Erythroblast (primary cell): ENCODE data around the gene NOX3.

Experiments
- GATA1 ChIP-seq: IDR thresholded peaks from 2 replicates; pipeline ENCODE4 v1.6.1; 2011; ENCODE audit warnings: low read depth, mild to moderate bottlenecking, control low read depth, low read length, moderate library complexity
- POLR2A ChIP-seq: IDR thresholded peaks from 2 replicates; pipeline ENCODE4 v1.6.1; 2011; ENCODE audit warnings: mild to moderate bottlenecking, low read length

DNA sequence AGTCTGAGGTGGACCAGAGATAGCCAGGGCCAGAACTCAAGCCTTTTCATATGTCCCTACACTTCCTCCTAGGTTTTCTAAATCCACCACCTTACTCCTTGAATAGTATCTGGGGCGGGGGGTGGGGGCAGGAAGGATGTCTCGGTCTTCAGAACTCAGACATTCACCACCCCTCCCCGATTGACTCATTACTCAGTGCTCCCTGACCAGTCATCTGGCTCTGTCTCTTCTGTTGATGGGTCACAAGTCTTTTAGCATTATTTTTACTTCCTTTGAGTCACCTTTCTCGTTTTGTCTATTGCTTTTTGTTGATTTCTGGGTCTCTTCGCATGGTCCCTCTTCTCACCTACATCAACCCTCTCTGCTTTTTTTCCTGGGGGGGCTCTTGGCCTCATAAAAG lies 23.3 kb downstream of the NOX3 start:
- TF ChIP-seq POLR2A, result no peak
- TF ChIP-seq GATA1, result no peak
